CMK (cell line): ENCODE data around the gene EID1.
"Not testable (repeated sequence)": the region's sequence is repeated elsewhere in the genome, so short reads cannot be mapped to it uniquely, and the experiment has no call there.

Source experiments
- DNase-seq: peaks from one replicate; pipeline ENCODE4 v3.0.0-alpha.2; 2010; ENCODE audit warnings: low read depth

EID1 gene

DNA sequence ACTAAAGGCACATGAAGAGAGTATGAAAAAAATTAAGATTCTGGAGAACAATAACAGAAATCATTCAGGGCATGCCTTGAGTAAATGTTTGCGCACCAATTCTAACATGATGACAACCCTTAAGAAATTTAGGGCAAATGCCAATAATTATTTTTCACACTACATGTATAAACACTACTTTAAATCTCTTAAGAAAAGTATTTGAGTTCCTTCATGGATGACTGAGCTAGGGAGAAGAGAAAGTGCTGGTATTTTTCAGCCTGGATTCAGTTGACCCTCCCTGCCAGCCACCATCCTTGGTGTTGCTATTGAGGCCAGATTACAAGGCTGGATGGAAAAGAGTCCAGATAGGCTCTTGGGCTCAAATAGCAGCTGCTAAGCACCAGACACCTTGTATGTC is 8.0 kb upstream of the EID1 start:
- no peak for DNase-seq

DNA sequence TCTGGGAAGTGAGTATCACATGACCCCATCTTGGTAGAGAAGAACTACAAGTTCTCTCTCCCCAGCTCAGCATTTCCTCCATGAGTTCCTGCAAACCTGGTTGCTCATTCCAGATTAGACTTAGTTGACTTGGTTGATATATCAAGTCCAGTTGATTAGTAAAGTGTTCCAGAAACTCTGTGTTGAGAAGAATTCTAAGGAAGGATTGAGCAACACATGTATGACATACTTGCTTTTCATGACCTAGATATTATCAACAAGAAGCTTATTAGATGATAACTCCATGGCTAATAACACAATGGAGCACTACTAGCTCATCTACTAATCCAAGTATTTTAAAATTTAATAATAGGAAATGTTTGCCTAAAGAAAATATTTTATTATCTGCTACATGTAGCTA is 6.4 kb upstream of the EID1 start:
- no peak for DNase-seq

DNA sequence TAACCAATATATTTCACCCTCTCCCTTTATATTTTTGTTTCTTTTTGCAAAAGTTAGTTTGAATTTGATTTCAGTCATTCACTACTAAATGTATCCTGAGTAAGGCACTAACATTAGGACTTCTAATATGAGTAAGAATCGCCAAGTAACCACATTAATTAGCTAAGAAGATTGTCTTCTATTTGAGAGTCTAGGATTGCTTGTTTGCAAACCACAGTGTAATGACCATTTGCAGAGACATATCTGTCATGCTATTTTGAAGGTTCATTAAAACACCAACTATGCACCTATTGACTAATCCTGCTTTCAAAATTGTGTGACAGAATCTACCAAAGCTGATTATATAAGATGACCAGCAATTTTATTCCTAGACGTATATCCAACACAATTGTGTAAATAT is 5.3 kb upstream of the EID1 start:
- DNase-seq, result no peak

DNA sequence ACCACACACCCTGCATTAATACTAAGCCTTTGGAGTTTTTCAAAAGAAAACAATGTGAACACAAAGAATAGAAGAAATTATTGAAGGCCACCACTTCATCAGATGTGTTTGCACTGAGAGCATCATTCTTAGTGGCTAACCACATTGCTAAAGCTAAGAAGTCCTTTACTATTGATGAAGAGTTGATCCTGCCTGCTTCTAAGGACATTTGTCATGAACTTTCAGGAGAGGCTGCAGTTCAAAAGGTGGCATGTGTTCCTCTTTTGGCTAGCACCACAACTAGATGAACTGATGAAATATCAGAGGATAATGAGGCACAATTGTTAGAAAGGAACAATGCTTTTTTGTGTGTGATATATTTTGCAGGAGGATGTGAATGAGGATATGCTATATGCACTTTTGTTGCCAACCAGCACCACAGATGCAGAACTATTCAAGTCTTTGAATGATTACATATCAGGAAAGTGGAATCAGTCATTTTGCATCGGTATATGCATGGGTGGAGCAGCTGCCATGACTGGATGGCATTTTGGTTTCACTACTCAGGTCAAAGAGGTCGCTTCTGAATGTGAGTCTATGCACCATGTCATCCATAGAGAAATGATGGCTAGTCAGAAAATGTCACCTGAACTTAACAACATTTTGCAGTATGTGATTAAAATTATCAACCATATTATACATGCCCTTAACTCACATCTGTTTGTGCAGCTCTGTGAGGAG is 2.5 kb upstream of the EID1 start:
- no peak for DNase-seq

DNA sequence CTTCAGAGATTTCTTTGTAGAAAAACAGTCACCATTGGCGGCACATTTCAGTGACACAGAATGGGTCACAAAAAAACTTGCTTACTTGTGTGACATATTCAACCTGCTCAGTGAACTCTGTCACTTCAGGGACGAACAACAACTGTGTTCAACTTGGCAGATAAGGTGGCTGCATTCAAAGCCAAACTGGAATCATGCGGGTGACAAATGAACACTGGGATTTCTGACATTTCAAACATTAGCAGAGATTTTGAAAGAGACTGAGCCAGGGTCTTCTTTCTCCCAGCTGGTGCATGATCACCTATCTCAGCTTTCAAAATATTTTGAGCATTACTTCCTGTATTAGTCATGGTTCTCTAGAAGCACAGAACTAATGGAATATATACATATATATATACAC is 1.9 kb upstream of the EID1 start:
- DNase-seq, result no peak

DNA sequence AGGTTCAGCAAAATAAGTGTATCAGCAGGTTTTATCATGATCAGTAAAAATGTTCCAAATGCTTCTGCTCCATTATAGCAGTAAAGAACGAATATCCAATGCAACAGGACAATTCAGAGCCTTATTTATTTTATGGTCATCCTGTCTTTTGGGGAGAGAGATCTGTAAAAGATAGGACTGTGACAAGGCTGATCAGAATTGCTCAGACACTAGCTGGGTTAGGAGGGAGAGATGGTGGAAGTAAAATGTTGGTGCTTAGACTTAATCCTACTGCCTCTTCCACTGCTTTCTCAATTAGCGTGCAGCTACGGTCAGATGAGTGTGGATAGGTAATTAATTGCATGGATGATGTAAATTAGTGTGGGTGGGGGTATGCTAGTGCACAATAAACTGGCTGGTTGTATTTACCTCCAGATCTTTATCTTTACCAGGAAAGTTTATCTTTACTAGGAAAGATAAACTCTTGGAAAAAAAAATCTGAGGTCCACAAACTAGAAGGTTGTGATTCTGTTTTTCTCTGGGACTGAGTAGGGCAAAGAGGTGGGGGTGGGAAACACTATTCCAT is 2.2 kb downstream of the EID1 start:
- no peak for DNase-seq

DNA sequence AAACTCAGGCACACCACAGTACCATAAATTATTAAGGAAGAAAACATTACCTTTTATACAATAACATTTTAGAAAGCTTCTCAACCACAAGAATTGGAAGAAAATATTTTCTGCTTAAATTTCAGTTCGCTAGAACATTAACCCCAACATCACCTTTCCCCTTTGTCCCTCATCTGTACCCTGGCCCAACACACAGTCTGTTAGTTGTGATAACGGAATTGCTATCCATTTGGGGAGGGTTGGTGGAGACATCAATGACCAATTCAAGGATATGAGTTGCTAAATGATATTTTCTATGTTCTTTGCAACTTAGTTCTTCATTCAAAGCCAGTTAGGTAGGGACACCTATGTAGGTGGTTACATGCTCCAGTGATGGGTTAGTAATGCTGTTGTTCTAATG is 5.8 kb downstream of the EID1 start:
- no peak for DNase-seq

DNA sequence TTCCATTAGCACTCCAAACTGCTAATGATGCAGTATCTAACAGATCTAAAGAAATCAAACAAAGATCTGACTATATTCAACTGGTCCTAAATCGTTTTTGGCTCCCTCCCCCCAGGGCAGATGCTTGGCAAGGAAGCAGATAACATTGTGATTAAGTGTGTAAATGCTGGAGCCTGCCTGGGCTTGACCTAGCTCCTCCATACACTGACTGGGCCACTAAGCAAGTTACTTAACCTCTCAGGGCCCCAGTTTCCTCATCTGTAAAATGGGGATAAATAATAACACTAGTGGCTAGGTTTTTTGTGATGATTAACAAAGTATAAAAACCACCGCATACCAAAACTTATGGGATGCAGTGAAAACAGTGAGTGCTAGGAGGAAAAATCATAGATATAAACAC is 9.2 kb downstream of the EID1 start:
- DNase-seq, result no peak

DNA sequence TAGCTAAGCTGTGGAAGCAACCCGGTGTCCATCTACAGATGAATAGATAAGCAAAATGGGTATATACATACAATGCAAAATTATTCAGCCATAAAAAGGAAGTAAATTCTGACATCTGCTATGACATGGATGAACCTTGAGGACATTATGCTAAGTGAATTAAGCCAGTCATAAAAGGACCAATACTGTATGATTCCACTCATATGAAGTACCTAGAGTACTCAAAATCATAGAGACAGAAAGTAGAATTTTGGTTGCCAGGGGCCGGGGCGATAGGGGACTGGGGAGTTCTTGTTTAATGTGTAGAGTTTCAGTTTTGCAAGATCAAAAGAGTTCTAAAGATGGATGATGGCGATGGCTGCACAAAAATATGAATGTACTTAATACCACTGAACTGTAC is 10.3 kb downstream of the EID1 start:
- no peak for DNase-seq

DNA sequence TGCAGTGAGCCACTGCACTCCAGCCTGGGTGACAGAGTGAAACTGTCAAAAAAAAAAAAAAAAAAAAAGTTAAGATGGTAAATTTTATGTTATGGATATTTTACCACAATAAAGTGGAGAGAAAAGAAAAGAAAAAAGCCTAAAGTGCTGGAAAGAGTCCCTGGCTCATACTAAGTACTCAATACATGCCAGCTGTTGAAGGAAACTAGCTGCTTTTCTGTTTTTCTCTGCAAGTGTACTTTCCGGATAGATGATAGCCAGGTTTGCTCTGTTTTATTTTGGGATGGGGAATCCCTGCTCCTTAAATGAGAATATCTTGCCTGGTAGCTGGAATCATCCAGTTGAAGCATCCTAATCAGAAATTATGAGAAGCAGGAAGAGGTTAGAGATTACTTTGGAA is 10.9 kb downstream of the EID1 start:
- no peak for DNase-seq

DNA sequence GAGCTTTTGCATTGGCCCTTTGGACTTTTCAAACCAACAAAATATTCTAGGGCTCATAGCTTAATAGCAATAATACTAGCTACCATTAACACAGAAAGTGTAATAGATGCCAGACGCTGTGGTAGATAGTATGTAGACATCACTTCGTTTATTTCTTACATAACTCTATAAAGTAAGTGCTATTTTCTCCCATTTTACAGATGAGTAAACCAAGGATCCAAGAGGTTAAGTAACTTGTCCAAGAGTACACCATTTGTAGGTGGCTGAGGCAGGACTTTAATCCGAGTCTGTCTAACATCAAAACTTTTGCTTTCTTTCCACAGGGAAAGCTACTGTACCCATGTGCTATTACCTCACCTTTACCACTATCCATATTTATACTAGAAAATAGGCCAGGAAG is 12.0 kb downstream of the EID1 start:
- DNase-seq, result no peak

DNA sequence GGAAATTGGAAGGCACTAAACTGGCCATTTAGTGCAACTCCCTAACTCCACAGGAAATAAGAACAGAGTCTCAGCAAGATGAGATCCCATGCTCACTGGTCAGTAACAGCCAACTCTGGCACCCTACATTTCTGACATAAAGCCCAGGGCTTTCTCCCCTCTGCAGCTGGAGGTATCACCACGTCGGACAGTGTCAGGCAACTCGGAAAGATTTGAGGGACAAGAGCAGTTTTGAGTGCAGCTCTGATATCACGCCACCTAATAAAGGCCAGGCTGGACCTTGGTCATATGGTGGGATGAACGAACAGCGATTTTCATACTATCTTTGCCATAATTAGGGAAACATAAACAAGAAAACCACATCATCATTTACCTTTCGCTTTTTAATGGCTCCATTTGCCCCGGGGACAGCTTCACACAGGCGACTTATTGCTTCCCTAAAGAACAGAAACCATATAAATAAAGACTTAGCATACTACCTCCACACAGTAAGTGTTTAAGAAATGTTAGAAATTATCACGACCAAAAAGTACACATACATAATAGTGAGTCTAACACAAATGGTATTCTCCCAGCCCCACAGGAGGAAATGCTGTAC is 12.5 kb downstream of the EID1 start:
- DNase-seq, result no peak

DNA sequence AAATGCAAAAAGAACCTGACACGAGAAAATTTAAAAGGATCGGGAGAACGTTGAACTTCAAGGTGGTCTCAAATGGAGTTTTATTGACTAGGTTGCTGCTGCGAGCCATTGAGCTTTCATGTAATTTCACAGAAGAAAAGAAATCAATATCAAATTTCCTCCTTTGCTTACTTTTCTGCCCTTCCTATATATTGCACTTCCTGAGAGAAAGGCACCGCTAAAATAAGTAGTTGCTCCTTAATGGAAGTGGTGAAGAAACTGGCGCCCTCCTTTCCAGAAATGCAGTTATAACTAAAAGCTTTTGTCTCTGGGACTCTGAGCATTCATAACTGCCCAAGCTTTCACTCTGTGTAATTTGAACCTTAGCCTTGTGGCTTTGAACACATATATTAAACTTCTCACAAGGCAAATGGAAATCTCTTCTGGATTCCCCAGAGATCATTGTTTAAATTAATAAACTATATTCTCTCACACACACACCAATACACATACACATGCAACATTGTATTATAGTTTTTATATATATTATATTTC is 13.4 kb downstream of the EID1 start:
- DNase-seq, result no peak

DNA sequence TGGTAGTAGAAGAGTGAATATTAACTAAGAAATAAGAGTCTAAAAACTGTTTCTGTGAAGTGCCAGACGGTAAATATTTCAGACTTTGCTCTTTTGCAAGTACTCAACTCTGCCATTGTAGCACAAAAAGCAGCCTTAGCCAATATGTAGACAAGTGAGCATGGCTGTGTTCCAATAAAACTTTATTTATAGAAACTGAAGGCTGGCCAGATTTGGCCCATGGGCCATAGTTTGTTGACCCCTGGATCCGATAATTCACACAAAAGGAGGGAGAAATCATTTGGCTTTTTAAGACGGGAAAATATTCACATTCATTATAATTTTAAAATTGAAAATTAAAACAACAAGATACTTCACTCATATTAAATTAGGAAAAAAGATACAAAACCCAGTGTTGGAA is 15.4 kb downstream of the EID1 start:
- no peak for DNase-seq

DNA sequence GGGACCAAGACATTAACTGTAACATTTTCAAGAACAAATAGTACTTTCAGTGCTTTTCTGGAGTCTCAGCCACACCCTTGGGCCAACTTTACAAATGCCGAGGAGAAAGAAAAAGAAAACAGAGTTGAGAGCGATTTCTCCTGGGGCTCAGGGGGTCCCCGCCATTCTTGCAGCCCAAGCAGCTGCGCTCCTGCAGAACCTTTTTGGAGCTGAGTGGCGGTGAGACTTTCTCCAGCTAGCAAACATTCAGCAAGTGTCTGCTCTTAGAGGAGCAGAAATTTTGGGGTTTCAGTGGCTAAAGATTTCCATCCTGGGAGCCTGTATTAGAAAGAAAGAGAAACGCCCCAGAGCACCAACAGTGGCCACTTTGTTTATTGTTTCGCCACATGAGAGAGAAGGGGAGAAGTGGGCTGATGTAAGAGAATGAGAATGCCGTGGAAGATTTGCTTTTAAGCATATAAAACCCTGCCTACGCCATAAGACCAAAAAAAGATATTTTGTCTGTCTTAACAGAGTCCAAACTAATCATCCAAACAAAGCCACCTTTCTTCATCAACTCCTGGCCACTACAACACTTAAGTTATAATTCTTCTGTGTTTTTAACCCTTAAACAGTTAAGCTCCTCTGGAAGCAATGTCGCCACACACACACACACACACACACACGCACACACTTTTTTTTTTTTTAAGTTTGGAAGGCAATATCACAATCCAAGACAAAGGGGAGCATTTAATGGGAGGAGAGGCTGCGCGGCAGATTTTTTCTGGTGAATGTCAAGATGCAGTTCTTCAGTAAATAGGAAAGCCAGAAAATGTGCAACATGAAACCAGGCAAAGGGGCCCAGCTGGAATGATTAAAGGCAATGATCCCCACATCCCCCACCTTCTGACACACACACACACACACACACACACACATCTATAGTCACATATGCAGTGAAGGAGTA is 19.2 kb downstream of the EID1 start:
- DNase-seq, result no peak

DNA sequence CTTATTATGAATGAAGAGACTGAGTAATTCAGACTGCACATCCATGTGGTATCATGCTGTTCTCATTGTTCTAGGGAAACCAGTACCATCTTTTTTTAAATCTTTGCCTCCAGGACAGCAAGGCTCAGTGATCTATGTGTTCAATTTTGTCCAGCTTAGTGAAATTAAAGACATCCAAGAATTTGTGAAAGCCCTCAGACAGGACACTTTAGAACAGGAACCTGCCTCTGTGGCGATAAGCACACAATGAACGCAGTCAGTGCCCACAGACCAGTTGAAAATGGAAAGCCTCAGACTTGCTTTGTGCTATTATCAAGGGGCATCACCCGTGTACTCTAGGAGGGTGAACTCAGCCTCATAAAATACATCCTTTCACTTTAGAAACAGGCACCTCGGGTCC is 20.1 kb downstream of the EID1 start:
- no peak for DNase-seq

DNA sequence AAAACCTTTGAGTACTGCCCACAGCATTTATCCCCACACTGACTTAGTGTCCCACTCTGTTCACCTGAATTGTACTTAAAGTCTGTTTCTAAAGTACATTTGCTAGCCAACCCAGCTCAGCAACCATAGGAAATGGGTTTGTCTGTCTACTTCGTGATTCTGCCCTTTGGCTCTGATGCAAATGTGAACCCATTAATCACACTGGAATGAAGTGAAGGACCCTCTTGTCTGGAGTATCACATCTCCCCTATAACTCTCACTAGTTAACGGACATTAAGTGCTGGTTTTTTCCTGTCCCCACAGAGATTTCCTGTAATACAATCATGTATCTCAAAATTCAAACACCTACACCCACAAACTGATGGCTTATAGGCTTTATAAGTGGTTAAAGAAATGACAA is 20.5 kb downstream of the EID1 start:
- DNase-seq, result no peak

DNA sequence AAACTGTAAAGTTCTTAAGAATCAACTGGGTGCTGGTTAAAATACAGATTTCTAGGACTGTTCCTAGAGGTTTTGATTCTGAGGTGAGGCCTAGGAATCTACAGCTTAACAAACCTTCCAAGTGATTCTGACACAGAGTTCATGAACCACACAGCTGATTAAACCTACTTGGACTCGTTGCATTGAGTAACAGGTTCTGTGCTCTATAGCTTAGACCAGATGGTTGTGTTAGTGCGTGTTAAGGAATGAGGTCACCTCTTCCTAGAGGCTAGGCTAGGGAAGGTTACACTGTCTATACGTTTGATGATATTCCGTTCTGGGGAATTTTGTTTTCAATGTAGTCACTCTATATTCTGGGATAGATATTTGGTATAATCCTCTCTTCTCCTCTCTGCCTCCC is 21.9 kb downstream of the EID1 start:
- no peak for DNase-seq

DNA sequence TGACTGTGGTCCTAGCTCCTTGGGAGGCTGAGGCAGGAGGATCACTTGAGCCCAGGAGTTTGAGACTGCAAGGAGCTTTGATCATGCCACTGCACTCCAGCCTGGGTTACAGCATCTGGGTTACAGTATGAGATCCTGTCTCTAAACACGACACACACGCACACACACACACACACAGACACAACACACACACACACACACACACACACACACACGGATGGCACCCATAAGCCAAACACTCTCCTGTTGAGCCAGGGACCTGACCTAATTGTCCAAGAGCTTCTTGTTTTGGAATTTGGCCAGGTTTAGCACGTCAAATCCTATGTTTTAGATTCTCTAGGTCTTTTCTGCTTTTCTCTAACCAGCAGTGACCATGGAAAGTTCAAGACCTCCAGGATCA is 26.8 kb downstream of the EID1 start:
- no peak for DNase-seq

DNA sequence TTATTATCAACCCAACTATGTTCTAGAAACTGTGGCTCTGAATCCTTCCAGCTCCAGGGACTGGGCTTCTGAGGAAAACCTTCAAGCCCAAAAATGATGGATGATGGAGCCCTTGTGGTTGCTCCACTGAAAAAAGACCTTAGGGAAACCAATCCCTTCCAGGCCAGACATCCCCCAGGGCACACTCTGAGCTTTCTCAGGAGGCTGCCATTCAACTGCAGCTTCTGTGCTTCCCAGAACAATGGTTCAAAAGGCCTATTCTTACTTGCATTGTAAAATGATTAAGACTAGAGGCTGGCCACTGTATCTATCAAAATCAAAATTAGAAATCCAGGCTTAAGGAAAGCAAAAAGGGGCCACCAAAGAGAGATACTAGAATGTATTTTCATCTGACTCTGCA is 27.3 kb downstream of the EID1 start:
- no peak for DNase-seq

DNA sequence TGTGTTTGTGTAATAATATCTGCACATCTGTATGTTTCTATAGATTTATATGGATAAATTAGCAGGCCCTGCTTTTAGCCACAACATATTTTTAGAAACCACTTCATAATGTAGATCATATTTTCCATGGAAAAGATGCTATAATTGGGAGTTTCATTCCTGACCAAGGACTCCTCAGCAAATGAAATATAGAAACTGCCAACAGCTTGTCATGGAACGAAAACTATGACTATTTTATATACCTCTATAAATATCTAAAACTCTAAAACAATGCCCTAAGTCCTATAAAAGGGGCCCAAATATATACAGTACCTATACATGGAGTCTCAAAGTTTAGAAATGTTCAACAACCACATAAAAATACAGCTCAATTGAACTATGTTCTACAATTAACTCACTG is 27.9 kb downstream of the EID1 start:
- DNase-seq, result no peak

DNA sequence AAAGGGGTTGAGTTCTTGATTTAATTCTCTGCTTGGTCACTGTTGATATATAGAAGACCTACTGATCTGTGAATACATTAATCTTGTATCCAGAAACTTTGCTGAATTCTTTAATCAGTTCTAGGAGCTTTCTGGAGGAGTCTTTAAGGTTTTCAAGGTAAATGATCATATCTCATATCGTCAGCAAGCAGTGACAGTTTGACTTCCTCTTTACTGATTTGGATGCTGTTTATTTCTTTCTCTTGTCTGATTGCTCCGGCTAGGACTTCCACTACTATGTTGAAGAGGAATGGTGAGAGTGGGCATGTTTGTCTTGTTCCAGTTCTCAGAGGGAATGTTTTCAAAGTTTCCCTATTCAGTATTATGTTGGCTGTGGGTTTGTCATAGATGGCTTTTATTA is 31.4 kb downstream of the EID1 start:
- DNase-seq, result not testable (repeated sequence)

DNA sequence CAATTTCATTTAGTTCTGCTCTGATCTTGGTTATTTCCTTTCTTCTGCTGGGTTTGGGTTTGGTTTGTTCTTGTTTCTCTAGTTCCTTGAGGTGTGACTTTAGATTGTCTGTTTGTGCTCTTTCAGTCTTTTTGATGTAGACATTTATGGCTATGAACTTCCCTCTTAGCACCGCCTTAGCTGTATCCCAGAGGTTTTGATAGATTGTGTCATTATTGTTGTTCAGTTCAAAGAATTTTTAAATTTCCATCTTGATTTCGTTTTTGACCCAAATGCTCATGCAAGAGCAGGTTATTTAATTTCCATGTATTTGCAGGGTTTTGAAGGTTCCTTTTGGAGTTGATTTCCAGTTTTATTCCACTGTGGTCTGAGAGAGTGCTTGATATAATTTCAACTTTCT is 32.6 kb downstream of the EID1 start:
- DNase-seq, result not testable (repeated sequence)
